Activated gamma-delta T cell (primary cell): ENCODE results near the gene MBD5.

Source experiments
- DNase-seq: peaks from one replicate; lab custom pipeline; 2025; lab: John Stamatoyannopoulos, UW

The MBD5 gene

GRCh38 chr2:148221166-148221565, 200.3 kb downstream of the MBD5 start:
- no peak for DNase-seq

- no peak for DNase-seq
Observed at GRCh38 chr2:148221926-148222325, 201.0 kb downstream of the MBD5 start.

- DNase-seq, result no peak
Observed at GRCh38 chr2:148231858-148232257, 211.0 kb downstream of the MBD5 start.

GRCh38 chr2:148234143-148234542, 213.3 kb downstream of the MBD5 start:
- DNase-seq, result no peak

GRCh38 chr2:148237911-148238310, 217.0 kb downstream of the MBD5 start:
- DNase-seq, result no peak

- DNase-seq, result no peak
Observed at GRCh38 chr2:148238561-148238960, 217.7 kb downstream of the MBD5 start.

- DNase-seq, result no peak
Observed at GRCh38 chr2:148240838-148241237, 219.9 kb downstream of the MBD5 start.

- DNase-seq, result no peak
Observed at GRCh38 chr2:148244593-148245292, 223.9 kb downstream of the MBD5 start.

- no peak for DNase-seq
Observed at GRCh38 chr2:148251993-148252392, 231.1 kb downstream of the MBD5 start.

- no peak for DNase-seq
Observed at GRCh38 chr2:148252646-148253045, 231.8 kb downstream of the MBD5 start.

GRCh38 chr2:148253685-148254084, 232.8 kb downstream of the MBD5 start:
- DNase-seq, result no peak

- DNase-seq, result no peak
Observed at GRCh38 chr2:148255929-148256328, 235.0 kb downstream of the MBD5 start.

- DNase-seq, result no peak
Observed at GRCh38 chr2:148257276-148257675, 236.4 kb downstream of the MBD5 start.

GRCh38 chr2:148258124-148258523, 237.2 kb downstream of the MBD5 start:
- no peak for DNase-seq

- DNase-seq, result no peak
Observed at GRCh38 chr2:148259674-148260073, 238.8 kb downstream of the MBD5 start.

GRCh38 chr2:148263890-148264289, 243.0 kb downstream of the MBD5 start:
- no peak for DNase-seq

- no peak for DNase-seq
Observed at GRCh38 chr2:148273158-148273691, 252.3 kb downstream of the MBD5 start.

GRCh38 chr2:148279216-148279615, 258.3 kb downstream of the MBD5 start:
- DNase-seq, result no peak

- no peak for DNase-seq
Observed at GRCh38 chr2:148282201-148282600, 261.3 kb downstream of the MBD5 start.

GRCh38 chr2:148292431-148292830, 271.5 kb downstream of the MBD5 start:
- DNase-seq, result no peak

GRCh38 chr2:148298196-148298595, 277.3 kb downstream of the MBD5 start:
- DNase-seq, result no peak

- no peak for DNase-seq
Observed at GRCh38 chr2:148299616-148300015, 278.7 kb downstream of the MBD5 start.

- DNase-seq, result no peak
Observed at GRCh38 chr2:148300544-148300943, 279.7 kb downstream of the MBD5 start.

- DNase-seq, result no peak
Observed at GRCh38 chr2:148301362-148301761, 280.5 kb downstream of the MBD5 start.
